Upper lobe of left lung (tissue), 6 donors: Measurements from ENCODE around the gene SCART1. TPM values are rescaled to one million over a fixed set of nuclear protein-coding genes. Genes with fewer than 3 reads are reported as not detected.
A peak's percentile ranks its signal among the peaks of the same experiment; 100 is the strongest.

ENCODE experiments used
- ATAC-seq, 2 donors: fragments of 200-7000 bp; cut with Tn5 transposase; one replicate each; pipeline ENCODE4 v1.9.1; 2022; ENCODE audit warnings: mild to moderate bottlenecking in 2 of 2, moderate library complexity in 2 of 2; ENCODE audit not compliant: low FRiP score in 2 of 2
- DNase-seq, 2 donors: peaks; one replicate each; pipeline ENCODE4 v3.0.0-alpha.2; 2019 to 2020
- H3K27ac ChIP-seq, 4 donors: fragments of 200-600 bp; sonication (generic); one replicate each; pipeline ENCODE4 v1.5.1; 2016 to 2019
- H3K27me3 ChIP-seq, 4 donors: fragments of 200-600 bp; sonication (generic); one replicate each; pipeline ENCODE4 v1.5.1; 2017 to 2019
- H3K36me3 ChIP-seq, 4 donors: fragments of 200-600 bp; sonication (generic); one replicate each; pipeline ENCODE4 v1.5.1; 2016 to 2019
- H3K4me1 ChIP-seq, 4 donors: fragments of 200-600 bp; sonication (generic); one replicate each; pipeline ENCODE4 v1.5.1; 2018 to 2019
- H3K4me3 ChIP-seq, 4 donors: fragments of 200-600 bp; sonication (generic); one replicate each; pipeline ENCODE4 v1.5.1; 2017 to 2019; ENCODE audit warnings: mild to moderate bottlenecking in 2 of 4, moderate library complexity in 1 of 4
- H3K9me3 ChIP-seq, 4 donors: fragments of 200-600 bp; sonication (generic); one replicate each; pipeline ENCODE4 v1.5.1; 2018 to 2019
- CTCF ChIP-seq, 6 experiments: fragments of 450-650 bp in 4 of 6; fragments of 200-600 bp in 2 of 6; sonication (generic) in 2 of 6; IDR thresholded peaks; one replicate each; pipeline ENCODE4 v1.5.1; 2016 to 2019; ENCODE audit warnings: antibody characterized with exemption in 6 of 6
- EP300 ChIP-seq, 4 donors: sonication (generic); formaldehyde crosslinking; IDR thresholded peaks; one replicate each; pipeline ENCODE4 v1.5.1; 2017; ENCODE audit warnings: antibody characterized with exemption in 4 of 4, control low read depth in 2 of 4
- POLR2A ChIP-seq, 4 donors: fragments of 450-650 bp; IDR thresholded peaks; one replicate each; pipeline ENCODE4 v1.5.1; 2016 to 2017; ENCODE audit warnings: antibody characterized with exemption in 4 of 4, mild to moderate bottlenecking in 2 of 4
- POLR2AphosphoS5 ChIP-seq, 2 donors: sonication (generic); formaldehyde crosslinking; IDR thresholded peaks; one replicate each; pipeline ENCODE4 v1.5.1; 2017; ENCODE audit warnings: antibody characterized with exemption in 2 of 2
- WGBS, 2 donors: methylation state at CpG; one replicate each; pipeline ENCODE4 v1.1.5; 2017 to 2018; 5-methylcytosine and 5-hydroxymethylcytosine counted together
- total RNA-seq, 6 donors: library from RNA; depleted of rRNA in 4 of 6; stranded (reverse); fragments of >200 nt in 4 of 6; gene quantifications; one replicate each; pipeline versions ENCODE4 v1.1.0 to v1.2.1, GENCODE V29; 2016 to 2021
- donor health status: DM: no; HTN: no; CAD: no; lungs with moderate emphysema.
- donor health status: DM: no; HTN: yes; CAD: no; lungs with severe emphysema.

SCART1 gene
- total RNA-seq, 6 donors from 2014 or later = 1.1 to 31.4 (median 3.4) TPM

DNA sequence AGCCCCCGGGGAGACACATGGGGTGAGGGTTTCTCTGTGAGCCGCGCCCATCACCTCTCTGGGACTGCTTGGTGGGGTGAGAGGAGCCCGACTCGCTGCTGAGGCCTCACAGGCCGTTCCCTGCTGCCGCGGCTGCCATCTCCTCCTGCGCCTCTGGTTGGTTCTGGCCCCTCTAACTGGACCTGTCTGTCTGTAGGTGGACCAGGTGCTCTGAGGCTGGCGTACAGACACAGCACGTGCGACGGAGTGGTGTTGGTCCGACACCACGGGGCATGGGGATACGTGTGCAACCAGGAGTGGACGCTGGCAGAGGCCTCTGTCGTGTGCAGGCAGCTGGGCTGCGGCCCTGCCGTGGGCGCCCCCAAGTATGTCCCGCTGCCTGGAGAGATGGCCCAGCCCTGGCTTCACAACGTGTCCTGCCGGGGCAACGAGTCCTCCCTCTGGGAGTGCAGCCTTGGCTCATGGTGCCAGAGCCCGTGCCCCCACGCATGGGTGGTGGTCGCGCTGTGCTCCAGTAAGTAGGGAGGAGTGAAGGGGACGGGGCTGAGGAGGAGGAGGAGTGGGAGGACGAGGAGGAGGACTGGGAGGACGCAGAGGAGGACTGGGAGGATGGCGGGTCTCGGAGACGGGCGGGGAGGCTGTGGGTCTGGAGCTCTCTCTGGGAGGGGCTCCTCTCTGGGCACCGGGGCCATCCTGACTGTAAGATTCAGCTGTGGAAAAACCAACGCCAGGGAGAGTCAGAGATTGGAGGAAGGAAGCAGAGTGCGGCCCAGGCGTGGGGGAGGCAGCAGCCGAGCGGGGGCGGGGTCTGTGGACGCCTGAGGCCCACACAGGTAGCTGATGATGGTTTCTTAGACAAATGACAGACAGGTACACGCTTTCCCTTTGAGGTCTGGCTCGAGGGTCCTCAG, 2.6 kb downstream of the SCART1 start:
- Histone ChIP-seq H3K27me3 (no peaks in the 10 kb centered on the region), H3K36me3 (no peaks in the 10 kb centered on the region), H3K27ac (no peak overlapping the region), H3K4me3 (no peak overlapping the region), H3K4me1 (no peaks in the 10 kb centered on the region), H3K9me3 (no peaks in the 10 kb centered on the region)
- DNase-seq (peak in 1 of 2 donors; percentile 66), ATAC-seq (no peak)
- 87% methylated on average over 22 to 46 of the region's 46 CpGs for WGBS, 2 donors
- no peak for TF ChIP-seq POLR2AphosphoS5 (IDR thresholded peaks at IDR 0.05)
- no peak for TF ChIP-seq EP300 (IDR thresholded peaks at IDR 0.05)

- Histone ChIP-seq H3K27me3 (no peaks in the 10 kb centered on the region), H3K27ac (no peak overlapping the region), H3K4me1 (no peaks in the 10 kb centered on the region), H3K36me3 (no peaks in the 10 kb centered on the region), H3K9me3 (no peaks in the 10 kb centered on the region), H3K4me3 (no peak overlapping the region)
- no peak for ATAC-seq
- WGBS, 2 donors = 87 to 90% methylated on average over 3 to 27 of the region's 34 CpGs
- peak in 1 of 2 donors; percentile 77 for DNase-seq
- TF ChIP-seq POLR2A (IDR thresholded peaks at IDR 0.05) (no peak), EP300 (IDR thresholded peaks at IDR 0.05) (no peak), CTCF (IDR thresholded peaks at IDR 0.05) (no peak), POLR2AphosphoS5 (IDR thresholded peaks at IDR 0.05) (no peak)
Measured at GRCh38 chr10:133457100-133457841, 3.5 kb downstream of the SCART1 start.

- WGBS, 2 donors = 94 to 100% methylated on average over 1 to 38 of the region's 40 CpGs
- DNase-seq (peak in 1 of 2 donors; percentile 79), ATAC-seq (no peak)
- TF ChIP-seq EP300 (IDR thresholded peaks at IDR 0.05) (no peak), POLR2AphosphoS5 (IDR thresholded peaks at IDR 0.05) (no peak), POLR2A (IDR thresholded peaks at IDR 0.05) (no peak), CTCF (IDR thresholded peaks at IDR 0.05) (no peak)
- no peaks in the 10 kb centered on the region for H3K27me3 ChIP-seq
- H3K27ac ChIP-seq = no peak overlapping the region
- H3K4me1 ChIP-seq = no peaks in the 10 kb centered on the region
- no peak overlapping the region for H3K4me3 ChIP-seq
- no peaks in the 10 kb centered on the region for H3K36me3 ChIP-seq
- H3K9me3 ChIP-seq = no peaks in the 10 kb centered on the region
Measured at GRCh38 chr10:133458021-133458709, 4.4 kb downstream of the SCART1 start.

DNA sequence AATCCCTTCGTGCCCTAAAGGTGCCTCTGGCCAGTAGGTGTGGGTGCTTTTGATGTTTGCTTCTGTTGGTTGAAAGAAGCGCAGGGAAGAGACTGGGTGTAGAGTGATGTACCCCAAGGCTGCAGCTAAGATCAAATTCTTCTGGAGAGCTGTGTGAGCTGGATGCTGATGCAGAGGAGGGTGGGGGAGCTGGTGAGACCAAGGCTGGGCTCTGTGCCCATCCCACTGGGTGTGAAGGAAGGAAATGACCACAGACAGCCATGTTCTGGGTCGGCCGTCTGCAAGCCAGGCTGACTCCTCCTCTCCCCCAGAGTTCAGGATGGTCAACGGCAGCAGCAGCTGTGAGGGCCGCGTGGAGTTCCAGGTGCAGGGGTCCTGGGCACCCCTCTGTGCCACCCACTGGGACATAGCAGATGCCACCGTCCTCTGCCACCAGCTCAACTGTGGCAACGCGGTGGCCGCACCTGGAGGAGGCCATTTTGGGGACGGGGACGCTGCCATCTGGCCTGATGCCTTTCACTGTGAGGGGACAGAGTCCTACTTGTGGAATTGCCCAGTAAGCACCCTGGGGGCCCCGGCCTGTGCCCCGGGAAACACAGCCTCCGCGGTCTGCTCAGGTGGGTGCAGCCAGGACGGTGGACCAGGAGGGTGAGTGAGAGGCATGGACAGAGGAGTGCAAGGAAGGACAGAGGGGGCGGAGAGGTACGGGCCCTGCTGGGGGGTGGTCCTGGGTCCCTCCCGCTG, 5.1 kb downstream of the SCART1 start:
- DNase-seq (peak in 1 of 2 donors; percentile 57), ATAC-seq (no peak)
- H3K36me3 ChIP-seq = no peaks in the 10 kb centered on the region
- TF ChIP-seq POLR2A (IDR thresholded peaks at IDR 0.05) = no peak
- no peak for TF ChIP-seq CTCF (IDR thresholded peaks at IDR 0.05)
- no peak for TF ChIP-seq EP300 (IDR thresholded peaks at IDR 0.05)
- TF ChIP-seq POLR2AphosphoS5 (IDR thresholded peaks at IDR 0.05) = no peak
- no peak overlapping the region for H3K4me3 ChIP-seq
- 83 to 86% methylated on average over 11 to 21 of the region's 21 CpGs for WGBS, 2 donors
- no peak overlapping the region for H3K27ac ChIP-seq
- no peaks in the 10 kb centered on the region for H3K9me3 ChIP-seq
- no peaks in the 10 kb centered on the region for H3K4me1 ChIP-seq
- no peaks in the 10 kb centered on the region for H3K27me3 ChIP-seq
